LNCaP clone FGC (cell line): ENCODE data around the gene GPRC6A.

ENCODE experiments used
- DNase-seq: peaks from one replicate; pipeline ENCODE4 v3.0.0-alpha.2; 2011; ENCODE audit warnings: low read depth
- H3K4me3 ChIP-seq: 2 replicates; pipeline ENCODE4 v1.5.1; 2011; ENCODE audit warnings: mild to moderate bottlenecking, low read depth, low read length, control low read depth
- CTCF ChIP-seq: IDR thresholded peaks from 2 replicates; pipeline ENCODE4 v1.5.1; 2012; ENCODE audit warnings: mild to moderate bottlenecking; ENCODE audit not compliant: control insufficient read depth, insufficient read depth; ENCODE audit errors: extremely low read depth

The GPRC6A gene

GRCh38 chr6:116783852-116784251, 45.0 kb downstream of the GPRC6A start:
- DNase-seq = no peak
- no peak for TF ChIP-seq CTCF

GRCh38 chr6:116779573-116780164, 49.2 kb downstream of the GPRC6A start:
- peak; percentile 20 for TF ChIP-seq CTCF
- no peak for DNase-seq
- H3K4me3 ChIP-seq = no peak overlapping the region

More at GRCh38 chr6:116783852-116784251, 45.0 kb downstream of the GPRC6A start:
- H3K4me3 ChIP-seq = no peak overlapping the region

GRCh38 chr6:116773886-116774285, 55.0 kb downstream of the GPRC6A start:
- TF ChIP-seq CTCF = no peak
- DNase-seq = peak; percentile 19
- no peak overlapping the region for H3K4me3 ChIP-seq

GRCh38 chr6:116772450-116772849, 56.4 kb downstream of the GPRC6A start:
- no peak for TF ChIP-seq CTCF
- H3K4me3 ChIP-seq = no peak overlapping the region
- DNase-seq = no peak

- TF ChIP-seq CTCF = no peak
- DNase-seq = no peak
- H3K4me3 ChIP-seq = no peak overlapping the region
Measured at GRCh38 chr6:116767715-116768114, 61.2 kb downstream of the GPRC6A start.

- H3K4me3 ChIP-seq = no peak overlapping the region
- TF ChIP-seq CTCF = no peak
- DNase-seq = no peak
Measured at GRCh38 chr6:116766506-116767176, 62.2 kb downstream of the GPRC6A start.
